GM12872 (cell line): ENCODE measurements around the gene GCH1.

Experiments
- TF ChIP-seq, protein P1 (sequence below): IDR thresholded peaks from 3 replicates; pipeline ENCODE4 v1.5.1; 2011; ENCODE audit warnings: low read depth, mild to moderate bottlenecking, low read length, moderate library complexity; ENCODE audit not compliant: insufficient read depth

GCH1 gene

DNA sequence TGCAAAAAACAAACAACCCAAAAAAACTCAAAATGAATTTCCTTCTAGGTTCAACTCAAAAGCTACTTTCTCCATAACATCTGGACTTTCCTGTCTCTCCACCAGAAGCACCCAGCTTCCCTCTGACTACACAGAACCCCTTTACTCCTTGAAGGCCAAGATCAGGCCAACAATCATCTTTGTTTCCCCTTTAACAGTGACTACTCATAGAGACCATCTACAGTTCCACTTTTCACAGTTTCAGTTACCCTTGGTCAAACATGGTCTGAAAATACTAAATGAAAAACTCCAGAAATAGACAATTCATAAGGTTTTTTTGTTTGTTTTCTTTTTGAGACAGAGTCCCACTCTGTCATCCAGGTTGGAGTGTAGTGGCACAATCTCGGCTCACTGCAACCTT lies 11.8 kb downstream of the GCH1 start:
- TF ChIP-seq, protein P1, sequence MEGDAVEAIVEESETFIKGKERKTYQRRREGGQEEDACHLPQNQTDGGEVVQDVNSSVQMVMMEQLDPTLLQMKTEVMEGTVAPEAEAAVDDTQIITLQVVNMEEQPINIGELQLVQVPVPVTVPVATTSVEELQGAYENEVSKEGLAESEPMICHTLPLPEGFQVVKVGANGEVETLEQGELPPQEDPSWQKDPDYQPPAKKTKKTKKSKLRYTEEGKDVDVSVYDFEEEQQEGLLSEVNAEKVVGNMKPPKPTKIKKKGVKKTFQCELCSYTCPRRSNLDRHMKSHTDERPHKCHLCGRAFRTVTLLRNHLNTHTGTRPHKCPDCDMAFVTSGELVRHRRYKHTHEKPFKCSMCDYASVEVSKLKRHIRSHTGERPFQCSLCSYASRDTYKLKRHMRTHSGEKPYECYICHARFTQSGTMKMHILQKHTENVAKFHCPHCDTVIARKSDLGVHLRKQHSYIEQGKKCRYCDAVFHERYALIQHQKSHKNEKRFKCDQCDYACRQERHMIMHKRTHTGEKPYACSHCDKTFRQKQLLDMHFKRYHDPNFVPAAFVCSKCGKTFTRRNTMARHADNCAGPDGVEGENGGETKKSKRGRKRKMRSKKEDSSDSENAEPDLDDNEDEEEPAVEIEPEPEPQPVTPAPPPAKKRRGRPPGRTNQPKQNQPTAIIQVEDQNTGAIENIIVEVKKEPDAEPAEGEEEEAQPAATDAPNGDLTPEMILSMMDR, result no peak

DNA sequence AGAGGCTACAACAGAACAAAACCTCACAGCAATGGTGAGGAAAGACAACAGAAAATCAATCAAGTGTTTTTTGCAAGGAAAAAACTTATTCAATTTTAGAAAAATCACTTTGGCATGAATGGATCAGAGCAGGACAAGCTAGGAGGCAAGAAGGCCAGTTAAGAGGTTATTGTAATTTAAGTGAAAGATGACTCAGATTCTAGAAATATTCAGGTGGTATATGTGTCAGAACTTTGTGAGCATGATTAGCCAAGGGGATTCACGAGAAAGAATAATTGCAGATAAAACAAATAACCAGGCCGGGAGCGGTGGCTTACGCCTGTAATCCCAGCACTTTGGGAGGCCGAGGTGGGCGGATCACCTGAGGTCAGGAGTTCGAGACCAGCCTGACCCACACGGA lies 12.7 kb downstream of the GCH1 start:
- TF ChIP-seq, protein P1, result no peak

DNA sequence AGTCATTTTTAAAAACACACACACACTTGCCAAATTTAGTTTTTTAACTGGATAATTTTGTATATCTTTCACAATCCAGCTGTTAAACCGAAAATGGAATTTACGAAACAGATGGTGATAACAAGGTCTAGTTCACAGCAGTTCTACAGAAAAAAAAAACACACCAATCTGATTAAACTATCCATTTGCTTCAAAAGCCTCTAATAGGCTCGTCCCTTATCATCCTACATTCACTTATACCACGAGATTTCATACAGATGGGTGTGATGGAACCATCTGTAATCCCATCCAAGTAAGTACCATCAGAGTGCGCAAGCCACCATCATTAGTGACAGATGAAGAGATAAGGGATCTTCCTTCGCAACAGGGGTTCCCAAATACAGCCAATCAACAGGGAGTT lies 20.1 kb downstream of the GCH1 start:
- TF ChIP-seq, protein P1, result no peak

DNA sequence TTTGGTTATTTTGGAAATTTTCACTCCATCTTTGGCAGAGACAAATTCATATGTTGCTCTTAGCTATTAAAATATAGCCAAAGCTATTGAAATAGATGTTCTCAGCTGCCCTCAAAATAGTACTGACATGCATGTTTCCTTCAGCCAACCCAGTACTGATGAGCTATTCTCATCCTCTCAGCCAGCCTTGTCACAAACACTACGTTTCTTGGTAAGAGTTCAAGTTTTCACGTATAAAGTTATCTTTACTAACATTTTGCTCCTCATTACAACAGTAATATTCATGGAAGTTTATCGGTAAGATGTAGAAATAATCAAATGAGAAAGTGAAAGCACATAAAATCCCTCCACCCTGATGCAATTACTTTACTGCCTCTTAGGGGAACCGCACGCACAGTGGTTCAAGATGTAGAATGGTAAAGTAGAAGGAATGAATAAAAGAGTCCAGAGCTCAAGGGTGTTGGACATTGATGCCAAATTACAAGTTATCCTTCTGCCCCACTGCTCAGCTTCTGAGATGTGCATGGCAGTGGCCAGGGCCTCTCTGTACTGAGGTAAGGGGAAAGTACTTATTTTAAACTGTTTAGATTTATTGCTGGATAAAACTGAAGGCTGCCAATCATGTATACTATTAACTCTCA lies 20.7 kb downstream of the GCH1 start:
- TF ChIP-seq, protein P1, result no peak

DNA sequence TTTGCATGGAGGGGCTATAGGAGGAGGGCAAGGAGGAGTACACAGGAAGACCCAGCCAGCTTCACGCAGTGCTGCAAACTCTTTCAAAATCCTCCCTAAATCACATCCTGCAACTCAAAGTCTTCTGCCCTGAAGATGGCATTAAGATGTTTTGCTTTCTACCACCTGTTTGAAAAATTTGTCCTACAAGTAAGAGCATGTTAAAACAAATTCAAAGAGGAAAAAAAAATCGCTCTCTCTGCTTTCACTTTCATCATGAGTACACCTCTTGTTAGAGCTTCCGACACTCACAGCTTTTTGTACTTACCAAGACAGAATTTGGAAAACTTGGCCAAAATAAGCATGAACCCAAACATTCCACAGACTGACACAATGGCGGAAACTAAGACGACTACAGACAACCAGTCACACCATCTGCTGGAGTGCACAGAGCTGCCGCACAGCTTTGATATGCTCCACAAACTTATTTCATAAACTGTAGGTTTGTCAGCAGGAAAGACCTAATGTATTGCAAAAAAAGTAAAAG lies 21.3 kb downstream of the GCH1 start:
- TF ChIP-seq, protein P1, result no peak

DNA sequence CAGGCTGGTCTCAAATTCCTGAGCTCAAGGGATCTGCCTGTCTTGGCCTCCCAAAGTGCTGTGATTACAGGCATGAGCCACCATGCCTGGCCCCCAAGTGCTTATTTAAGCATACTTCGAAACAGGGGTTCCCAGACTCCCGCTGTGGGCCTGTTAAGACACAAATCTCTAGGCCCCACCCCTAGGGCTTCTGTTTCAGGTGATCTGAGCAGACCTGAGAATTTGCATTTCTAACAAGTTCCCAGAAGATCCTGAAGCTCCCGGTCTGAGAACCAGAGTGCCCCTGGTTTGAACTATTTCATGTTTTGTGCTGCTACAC lies 25.0 kb downstream of the GCH1 start:
- TF ChIP-seq, protein P1, result no peak

DNA sequence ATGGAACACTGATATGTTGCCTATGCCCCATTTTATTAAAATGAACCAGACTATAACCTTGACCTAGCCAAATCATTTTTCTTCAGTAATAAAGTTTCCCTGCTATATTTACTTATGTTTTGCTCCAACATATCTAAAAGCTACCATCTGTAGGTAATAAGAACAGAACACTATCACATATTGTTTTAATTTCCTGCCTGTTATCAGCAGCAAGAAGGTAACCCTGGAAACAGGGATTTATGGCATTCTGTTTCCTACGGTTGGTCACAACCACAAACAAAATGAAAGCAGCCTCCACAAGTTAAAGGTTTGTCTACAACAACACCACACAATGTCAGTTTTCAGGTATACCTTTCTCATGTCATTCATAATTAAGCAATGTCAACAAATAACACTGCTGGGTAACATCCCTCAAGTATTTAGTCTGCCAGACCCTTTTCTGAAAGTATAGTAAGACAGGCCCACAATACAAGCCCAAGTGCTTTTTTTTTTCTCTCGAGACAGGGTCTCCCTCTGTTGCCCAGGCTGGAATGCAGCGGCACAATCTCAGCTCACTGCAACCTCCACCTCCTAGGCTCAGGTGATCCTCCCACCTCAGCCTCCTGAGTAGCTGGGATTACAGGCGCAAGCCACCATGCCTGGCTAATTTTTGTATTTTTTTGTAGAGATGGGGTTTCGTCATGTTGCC lies 25.5 kb downstream of the GCH1 start:
- TF ChIP-seq, protein P1, result no peak
